IPS-NIHi11 (cell line): Measurements from ENCODE around the gene SCCPDH.

Source experiments
- DNase-seq: peaks from one replicate; pipeline ENCODE4 v3.0.0; 2012; ENCODE audit warnings: mixed read lengths, low spot score

Gene SCCPDH

GRCh38 chr1:246750752-246751151, 26.5 kb downstream of the SCCPDH start:
- DNase-seq = no peak

DNA sequence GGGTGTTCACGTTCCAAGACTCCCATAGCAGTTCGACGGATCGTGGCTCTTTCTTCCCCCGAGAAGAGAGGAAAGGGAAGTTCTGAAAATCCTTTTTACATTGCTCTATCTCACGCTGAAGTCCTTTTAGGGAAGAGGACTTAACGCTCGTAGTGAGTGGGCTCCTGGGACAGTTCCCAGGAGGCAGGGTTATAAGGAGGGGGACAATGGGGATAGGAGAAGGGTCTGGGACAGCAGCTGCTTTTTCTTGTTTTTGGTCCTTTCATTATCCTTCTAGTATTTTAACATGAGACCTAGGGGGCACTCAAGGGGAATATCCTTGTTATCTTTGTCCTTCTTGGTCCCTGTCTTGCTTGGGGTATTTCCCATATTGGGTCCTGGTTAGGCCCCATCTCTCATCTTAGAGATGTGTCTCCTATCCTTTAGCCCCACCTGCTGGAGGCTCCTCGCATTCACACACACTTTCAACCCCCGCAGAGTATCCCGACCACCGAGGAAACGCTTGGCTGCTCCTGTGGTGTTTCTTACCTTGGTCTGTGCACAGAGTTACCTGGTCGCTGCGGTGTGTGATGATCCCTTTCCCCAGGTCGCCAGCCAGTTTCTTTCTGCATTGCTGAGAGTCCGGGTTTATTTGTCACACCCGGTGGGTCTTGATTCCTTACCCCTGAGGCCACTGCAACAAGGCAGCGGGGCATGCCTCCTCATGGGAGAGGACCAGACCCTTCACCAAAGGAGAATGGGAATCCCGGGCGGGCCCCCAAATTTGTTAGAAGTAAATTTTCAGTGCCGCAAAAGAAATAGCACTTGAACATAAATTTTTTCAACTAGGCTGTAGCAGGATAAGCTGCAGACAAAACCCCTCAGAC, 29.7 kb downstream of the SCCPDH start:
- peak; percentile 69 for DNase-seq

- no peak for DNase-seq
Measured at GRCh38 chr1:246755419-246755818, 31.2 kb downstream of the SCCPDH start.

DNA sequence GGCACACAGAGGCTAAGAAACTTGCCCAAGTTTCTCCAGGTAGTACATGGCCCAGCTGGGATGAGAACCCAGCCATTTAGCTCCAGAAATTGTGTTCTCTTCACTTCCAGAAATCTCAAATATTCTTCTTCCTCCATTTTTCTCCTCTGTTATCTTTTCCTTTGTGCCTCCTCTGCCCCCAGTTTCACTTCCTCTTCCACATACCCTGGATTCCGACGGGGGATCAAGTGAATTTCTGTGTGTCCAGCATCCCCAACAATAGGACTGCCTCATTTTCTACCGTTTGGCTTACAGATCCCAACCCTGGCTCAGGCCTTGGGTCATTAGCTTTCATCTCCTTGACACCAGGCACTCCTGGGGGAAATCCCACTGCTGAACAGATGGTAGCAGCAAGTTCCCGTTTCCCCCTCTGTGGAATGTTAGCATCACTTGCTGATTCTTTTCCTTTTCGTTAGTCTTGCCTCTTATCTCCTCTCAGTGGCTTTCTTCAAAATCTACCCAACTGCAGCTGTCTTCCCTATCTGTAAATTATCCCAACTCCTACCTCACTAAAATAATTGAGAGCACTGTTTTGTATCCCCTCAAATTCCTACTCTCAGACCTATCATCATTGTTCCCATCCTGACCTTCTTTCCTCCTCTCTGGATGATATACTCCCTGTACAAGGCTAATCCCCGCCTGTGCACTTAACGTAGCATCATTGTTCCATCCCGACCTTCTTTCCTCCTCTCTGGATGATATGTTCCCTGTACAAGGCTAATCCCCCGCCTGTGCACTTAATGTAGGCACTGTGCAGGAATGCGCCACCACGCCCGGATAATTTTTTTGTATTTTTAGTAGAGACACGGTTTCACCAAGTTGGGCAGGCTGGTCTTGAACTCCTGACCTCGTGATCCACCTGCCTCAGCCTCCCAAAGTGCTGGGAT, 36.5 kb downstream of the SCCPDH start:
- DNase-seq = no peak

DNA sequence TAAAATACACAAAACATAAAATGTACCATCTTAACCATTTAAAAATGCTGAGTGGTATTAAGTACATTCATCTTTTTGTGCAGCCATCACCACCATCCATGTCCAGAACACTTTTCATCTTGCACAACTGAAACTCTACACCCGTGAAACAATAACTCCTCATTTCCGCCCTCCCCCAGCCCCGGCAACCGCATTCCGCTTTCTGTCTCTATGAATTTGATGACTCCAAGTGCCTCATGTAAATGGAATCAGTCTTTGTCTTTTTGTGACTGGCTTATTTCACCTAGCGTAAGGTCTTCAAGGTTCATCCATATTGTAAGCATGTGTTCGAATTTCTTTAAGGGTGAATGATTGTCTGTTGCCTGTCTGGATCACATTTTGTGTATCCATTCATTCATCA, 37.2 kb downstream of the SCCPDH start:
- DNase-seq = no peak

GRCh38 chr1:246765521-246765920, 41.3 kb downstream of the SCCPDH start:
- no peak for DNase-seq

DNA sequence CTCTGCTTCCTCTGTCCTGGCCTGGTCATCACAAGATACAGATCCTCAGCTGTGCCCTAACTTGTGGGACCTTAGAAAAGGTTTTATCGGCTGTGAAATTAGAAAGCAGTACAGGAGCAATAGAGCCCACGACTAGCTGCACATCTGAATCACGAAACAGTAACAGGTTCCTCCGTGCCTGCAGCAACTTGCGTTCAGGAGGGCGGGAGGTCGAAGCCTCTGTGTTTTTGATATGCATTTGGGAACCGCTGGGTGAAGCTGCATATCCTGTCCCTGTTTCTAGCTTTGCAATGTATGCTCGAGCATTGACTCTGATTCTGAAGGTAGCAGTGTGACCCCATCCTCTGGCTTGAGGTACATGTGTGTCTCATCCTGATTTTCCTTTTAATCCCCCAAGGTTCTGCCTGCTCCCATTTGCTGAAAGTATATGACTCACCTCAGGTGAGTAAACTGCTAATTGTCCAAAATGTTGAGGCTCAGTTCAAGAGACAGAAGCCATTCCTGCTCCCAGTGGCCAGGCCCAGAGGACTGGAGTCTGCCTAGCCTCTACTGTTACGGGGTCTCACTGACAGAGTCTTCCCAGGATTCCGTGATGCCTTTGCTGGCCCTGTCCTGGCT, 44.3 kb downstream of the SCCPDH start:
- peak; percentile 37 for DNase-seq

GRCh38 chr1:246769306-246769705, 45.1 kb downstream of the SCCPDH start:
- no peak for DNase-seq

- DNase-seq = no peak
Measured at GRCh38 chr1:246771366-246771765, 47.2 kb downstream of the SCCPDH start.

DNA sequence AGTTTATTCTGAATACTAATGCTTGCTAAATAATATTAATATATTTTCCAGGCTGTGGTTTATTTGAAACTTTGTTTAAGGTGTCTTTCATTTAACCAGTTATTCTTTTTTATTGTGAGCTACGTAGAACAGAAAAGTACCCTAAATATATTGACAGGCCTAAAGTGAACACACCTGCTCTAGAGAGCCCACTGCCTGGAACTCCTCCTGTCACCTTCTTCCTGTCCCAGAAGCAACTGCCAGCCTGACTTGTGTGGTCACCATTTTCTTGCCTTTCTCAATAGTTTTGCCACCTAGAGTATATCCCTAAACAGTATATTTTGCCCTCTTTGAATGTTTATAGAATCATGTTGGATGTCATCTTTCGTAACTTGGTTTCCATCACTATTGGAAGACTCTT, 48.5 kb downstream of the SCCPDH start:
- no peak for DNase-seq

GRCh38 chr1:246773213-246773641, 49.0 kb downstream of the SCCPDH start:
- no peak for DNase-seq

GRCh38 chr1:246775531-246776385, 51.5 kb downstream of the SCCPDH start:
- no peak for DNase-seq

GRCh38 chr1:246776923-246777322, 52.7 kb downstream of the SCCPDH start:
- DNase-seq = no peak

- no peak for DNase-seq
Measured at GRCh38 chr1:246778663-246779062, 54.5 kb downstream of the SCCPDH start.

DNA sequence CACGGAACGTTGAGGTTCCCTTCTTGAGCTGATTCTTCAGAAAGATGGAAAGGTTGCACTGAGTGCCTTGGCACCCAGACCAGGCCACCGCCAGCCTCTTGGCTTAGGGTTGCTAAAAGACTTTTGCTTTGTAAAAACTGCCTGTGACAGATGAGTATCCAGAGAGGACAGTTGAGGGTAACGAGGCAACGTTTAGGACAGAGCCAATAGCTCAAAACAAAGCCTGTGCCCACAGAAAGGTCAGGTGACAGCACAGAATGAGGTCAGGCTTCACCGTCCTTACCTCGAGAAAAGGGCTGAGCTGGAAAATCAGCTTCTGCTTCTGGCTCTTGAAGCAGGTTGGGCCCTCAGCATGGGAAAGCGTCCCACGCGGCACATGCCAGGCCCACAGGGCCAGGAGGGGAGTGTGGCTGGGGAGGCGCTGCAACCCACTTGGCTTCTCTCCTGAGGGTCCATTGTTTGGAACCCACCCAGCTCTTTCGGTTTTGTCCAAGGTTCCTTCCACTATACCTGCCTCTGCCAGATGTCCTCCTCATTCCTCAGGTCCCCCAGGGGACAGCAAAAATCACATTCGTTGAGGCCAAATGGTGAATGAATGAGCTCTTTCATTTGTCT, 55.5 kb downstream of the SCCPDH start:
- no peak for DNase-seq

DNA sequence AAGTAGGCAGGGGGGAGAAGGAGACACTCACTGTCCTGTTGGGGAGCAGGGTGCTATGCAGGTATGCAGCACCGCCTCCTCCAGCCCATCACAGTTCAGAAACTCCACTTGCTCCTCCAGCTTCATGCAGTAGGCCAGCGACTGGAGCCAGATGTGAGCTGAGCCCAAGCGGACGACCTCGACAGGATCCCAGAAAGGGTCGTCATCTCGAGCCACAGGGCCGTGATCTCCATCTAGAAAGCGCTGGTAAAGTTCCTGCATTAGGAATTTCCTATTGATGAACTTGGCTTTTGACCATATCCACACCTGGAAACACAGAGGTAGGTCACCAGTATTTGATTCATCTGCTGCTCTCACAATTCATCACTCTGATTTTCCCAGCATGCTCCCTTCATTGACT, 56.1 kb downstream of the SCCPDH start:
- DNase-seq = no peak

GRCh38 chr1:246781212-246781611, 57.0 kb downstream of the SCCPDH start:
- DNase-seq = no peak

DNA sequence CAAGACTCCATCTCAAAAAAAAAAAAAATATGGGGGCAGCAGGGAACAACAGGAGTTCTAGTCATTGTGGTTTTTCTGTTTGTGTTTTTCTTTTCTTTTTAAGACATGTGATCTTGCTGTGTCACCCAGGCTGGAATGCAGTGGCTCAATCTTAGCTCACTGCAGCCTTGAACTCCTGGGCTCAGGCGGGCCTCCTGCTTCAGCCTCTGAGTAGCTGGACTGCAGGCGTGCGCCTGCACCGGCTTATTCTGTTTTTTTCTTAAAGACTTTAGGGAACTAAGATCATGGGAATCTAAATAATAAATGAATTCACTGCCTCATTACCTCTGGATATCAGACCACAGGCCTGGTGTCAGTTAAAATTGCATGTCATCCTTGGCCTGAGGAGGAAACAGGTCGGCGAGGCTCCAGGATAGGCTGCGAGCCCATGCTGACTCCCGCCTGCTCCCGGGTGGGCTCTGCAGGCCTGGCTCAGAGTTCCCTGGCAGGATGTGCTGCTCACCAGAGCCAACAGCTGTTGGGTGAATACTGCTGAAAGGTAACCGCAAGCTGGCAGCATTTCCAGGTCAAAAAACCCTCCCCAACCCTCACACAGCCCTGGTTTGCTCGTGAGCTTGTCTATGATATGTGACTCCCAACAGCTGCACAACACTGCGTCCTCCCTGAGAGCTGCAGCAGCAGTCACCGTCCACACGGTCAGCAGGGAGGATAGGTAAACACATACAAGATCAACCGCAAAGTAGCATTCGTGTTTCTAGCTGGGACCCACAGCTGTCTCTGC, 58.1 kb downstream of the SCCPDH start:
- no peak for DNase-seq

DNA sequence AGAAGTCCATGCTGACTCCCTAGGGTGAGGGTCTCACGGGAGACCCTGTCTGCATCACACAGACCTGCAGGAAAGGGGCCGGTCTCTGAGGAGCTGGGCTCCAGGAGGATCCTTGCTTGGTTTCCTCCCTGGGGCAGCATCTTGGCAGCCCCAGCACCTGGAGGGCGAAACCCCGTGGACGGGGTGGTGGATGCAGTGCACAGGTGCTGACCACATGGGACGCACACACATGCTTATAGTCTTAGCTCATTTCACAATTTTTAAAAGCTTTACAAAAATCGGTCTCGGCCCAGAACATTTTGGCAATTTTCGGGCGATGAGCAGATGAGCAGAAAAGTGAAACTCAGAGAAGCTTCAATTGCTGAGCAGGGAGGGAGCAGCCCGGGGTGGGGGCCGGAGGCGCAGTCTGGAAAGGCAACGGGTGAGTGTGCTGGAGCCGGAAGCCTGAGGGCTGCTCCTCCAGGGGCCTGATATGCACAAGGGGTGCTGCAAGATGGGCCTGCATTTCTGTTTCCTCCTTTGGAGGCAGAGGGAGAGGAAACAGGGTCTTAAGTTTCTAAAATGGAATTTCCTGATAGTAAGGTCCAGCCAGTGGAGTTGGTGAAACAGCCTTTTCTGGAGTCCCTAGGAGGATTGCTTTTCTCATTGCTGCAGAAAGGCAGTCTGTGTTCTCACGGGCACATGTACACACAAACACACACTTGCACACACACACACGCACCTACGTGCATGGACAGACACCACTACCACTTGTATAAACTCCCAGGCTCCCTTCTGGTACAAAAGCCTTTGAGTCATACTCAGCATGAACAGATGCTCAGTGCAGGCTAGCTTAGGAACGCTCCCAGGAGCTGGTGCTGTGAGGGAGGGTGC, 60.6 kb downstream of the SCCPDH start:
- DNase-seq = no peak
